ENCODE results near the gene PLA2G6.
"Not testable (repeated sequence)": the region's sequence is repeated elsewhere in the genome, so short reads cannot be mapped to it uniquely, and the experiment has no call there.

Gene PLA2G6

GRCh38 chr22:38138961-38139360 is 42.7 kb downstream of the PLA2G6 start:
- no peak for DNase-seq
- in situ Hi-C loops (cut with MboI; ENCODE audit: low pct_unique_long_range_greater_than_20kb, low sequenced_read_pairs): no loop called here

DNA sequence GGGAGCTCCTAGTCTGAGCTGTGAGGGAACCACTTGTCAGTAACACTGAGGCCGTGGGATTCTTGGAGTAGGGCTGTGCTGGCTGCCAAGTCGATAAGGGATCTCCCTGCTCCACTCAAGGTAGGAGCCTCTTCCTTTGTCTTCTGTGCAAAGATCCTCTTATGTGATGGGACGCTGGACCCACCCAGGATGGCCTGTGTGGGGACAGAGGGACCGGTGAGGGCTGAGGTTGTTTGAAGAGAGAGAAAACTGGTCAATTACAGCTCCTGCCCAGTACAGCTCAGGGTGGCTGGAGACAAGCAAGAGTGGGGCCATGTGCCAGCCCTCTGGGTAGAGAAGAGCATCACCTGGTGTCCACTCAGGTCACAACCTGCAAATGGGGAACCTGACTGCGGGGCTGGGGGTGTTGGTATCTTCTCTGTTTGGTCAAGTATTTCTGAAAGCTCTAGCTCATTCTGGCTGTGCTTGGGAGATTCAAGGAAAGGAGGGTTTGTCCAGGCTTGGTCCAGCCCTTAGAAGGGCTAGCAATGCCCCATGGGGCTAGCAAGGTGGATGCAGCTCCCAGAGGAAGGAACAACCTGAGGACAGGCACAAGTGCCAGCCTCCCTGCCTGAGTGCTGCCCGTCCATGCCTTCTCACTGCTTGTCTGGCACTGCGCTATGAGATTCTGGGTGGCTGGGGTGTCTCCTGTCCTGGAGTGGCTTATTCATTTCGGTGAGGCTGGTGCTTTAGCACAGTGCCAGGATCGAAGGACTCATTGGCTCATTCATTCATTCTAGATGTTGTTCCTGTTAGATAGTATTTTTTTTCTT is 43.5 kb downstream of the PLA2G6 start:
- in situ Hi-C loops (cut with MboI; ENCODE audit: low pct_unique_long_range_greater_than_20kb, low sequenced_read_pairs): no loop called here
- DNase-seq: no peak

- in situ Hi-C loops (cut with MboI; ENCODE audit: low pct_unique_long_range_greater_than_20kb, low sequenced_read_pairs): no loop called here
- no peak for DNase-seq
These were observed 45.0 kb downstream of the PLA2G6 start for GRCh38 chr22:38136607-38137006.

DNA sequence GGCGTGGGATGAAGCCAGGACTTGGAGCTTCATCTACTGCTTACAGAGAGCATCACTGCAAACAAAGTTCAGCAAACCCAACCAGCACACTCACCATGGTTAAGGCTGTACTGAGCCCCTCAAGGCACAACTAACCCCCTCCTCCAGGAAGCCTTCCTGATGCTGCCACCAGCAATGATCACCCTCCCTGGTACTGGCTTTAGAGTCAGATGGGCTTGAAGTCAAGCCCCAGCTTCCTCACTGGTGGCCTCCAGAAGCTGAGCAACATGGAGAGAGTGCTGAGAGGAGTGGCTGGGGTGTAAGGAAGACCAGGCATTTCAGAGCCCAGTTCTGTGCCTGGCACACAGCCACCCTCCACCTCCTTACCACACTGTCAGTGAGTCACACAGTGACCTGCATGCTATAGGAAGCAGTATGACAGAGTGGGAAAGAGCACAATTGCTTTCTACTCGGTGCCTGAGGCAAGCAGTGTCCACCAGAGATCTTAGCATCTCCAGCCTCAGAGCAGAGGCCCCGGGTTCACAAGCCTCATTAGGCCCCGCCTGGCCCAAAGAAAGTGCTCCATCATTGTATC is 46.4 kb downstream of the PLA2G6 start:
- DNase-seq: no peak
- in situ Hi-C loops (cut with MboI; ENCODE audit: low pct_unique_long_range_greater_than_20kb, low sequenced_read_pairs): no loop called here

DNA sequence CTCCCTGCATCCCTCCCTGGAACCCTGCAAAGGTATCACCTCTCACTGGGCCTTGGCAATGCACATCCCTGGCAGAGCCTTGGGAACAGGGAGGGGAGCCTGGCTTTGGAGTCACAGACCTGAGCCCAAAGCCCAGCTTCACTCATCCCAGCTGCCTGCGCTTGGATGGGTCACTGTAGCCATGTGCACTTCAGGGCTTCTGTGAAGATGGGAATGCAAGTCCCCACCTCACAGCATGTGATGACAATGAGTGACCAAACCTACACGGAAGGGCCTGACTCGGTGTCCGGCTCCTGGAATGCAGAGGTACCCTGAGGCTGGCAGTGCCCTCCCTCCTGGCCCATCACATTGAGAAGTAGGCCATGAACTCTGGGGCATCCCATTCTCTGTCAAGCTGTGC is 48.3 kb downstream of the PLA2G6 start:
- in situ Hi-C loops (cut with MboI; ENCODE audit: low pct_unique_long_range_greater_than_20kb, low sequenced_read_pairs): no loop called here
- DNase-seq: no peak

GRCh38 chr22:38132794-38133193 is 48.8 kb downstream of the PLA2G6 start:
- no peak for DNase-seq
- in situ Hi-C loops (cut with MboI; ENCODE audit: low pct_unique_long_range_greater_than_20kb, low sequenced_read_pairs): no loop called here

- in situ Hi-C loops (cut with MboI; ENCODE audit: low pct_unique_long_range_greater_than_20kb, low sequenced_read_pairs): no loop called here
These were observed 49.5 kb downstream of the PLA2G6 start for GRCh38 chr22:38132136-38132535.

GRCh38 chr22:38131399-38131798 is 50.2 kb downstream of the PLA2G6 start:
- in situ Hi-C loops (cut with MboI; ENCODE audit: low pct_unique_long_range_greater_than_20kb, low sequenced_read_pairs): no loop called here
- DNase-seq: no peak

More at GRCh38 chr22:38132136-38132535, 49.5 kb downstream of the PLA2G6 start:
- DNase-seq: no peak

- in situ Hi-C loops (cut with MboI; ENCODE audit: low pct_unique_long_range_greater_than_20kb, low sequenced_read_pairs): no loop called here
- DNase-seq: no peak
These were observed 51.8 kb downstream of the PLA2G6 start for GRCh38 chr22:38129856-38130255.

DNA sequence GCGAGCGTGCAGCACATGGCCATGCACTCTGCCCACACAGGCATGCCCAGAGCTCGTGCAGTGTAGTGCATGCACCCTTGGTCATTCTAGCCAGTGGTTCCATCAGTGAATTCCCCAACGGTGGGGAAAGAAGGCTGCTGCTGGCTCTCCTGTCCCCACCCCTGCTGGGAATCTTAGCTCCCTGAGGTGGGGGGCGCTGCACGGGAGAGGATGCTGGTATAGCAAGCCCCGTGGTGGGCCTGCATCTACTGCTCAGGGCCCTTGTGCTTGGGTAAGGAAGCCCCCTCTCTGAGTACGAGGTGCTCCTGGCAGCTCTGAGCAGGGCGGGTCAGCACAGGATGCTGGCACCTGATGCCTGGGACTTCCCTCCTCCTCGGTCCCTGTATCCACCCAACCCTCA is 52.6 kb downstream of the PLA2G6 start:
- in situ Hi-C loops (cut with MboI; ENCODE audit: low pct_unique_long_range_greater_than_20kb, low sequenced_read_pairs): no loop called here
- no peak for DNase-seq

DNA sequence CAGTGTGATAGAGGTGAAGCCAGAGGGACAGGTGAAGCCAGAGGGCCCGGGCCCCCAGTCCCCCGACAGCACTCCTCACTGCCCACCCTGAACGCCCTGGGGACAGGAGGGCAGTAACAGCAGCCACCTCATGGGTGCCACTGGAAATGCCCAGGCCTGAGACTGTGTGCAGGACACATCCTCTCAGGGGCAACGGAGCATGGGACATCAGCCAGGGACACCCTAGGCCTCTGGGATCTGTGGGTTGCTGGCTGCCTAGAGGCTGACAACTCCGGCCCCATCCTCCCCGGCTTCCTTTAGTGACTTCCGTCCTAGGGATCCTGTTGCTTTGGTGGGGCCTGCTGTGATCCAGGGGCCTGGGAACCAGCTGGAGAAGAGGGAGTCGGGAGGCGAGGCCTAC is 53.8 kb downstream of the PLA2G6 start:
- no peak for DNase-seq
- in situ Hi-C loops (cut with MboI; ENCODE audit: low pct_unique_long_range_greater_than_20kb, low sequenced_read_pairs): no loop called here

DNA sequence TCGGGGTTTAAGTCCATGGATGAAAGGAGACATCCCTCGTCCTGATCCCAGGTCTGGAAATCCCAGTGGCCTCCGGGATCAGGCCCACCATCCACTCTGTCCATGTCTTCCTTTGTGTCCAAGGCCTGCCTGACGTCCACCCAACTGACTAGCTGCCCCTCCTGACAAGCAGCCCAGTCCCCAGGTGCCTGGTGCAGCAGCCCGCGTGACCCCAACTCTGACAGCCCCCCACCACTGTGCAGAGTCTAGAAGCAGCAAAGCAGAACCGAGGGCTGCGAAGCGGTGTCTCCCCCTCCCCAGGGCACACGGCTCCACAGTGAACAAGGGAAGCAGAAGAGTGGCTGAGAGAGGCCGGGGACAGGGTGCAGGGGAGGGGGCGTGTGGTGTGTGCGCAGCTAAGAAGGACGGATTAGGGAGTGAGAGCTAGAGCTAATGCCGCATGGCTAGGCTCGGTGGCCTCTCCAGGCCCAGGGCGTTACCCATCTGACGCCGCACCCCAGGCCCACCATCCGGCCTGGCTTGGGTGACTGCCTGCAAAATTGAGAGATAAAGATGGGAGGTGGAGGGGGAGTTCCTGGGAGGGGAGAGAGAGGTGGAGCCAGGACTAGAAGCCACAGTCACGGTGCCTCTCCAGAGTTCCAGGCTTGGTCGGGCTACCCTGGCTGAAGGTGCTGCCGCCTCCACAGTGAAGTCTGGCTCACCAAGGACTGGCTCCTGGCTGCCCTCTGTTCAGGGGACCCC is 54.5 kb downstream of the PLA2G6 start:
- DNase-seq: no peak
- in situ Hi-C loops (cut with MboI; ENCODE audit: low pct_unique_long_range_greater_than_20kb, low sequenced_read_pairs): no loop called here

DNA sequence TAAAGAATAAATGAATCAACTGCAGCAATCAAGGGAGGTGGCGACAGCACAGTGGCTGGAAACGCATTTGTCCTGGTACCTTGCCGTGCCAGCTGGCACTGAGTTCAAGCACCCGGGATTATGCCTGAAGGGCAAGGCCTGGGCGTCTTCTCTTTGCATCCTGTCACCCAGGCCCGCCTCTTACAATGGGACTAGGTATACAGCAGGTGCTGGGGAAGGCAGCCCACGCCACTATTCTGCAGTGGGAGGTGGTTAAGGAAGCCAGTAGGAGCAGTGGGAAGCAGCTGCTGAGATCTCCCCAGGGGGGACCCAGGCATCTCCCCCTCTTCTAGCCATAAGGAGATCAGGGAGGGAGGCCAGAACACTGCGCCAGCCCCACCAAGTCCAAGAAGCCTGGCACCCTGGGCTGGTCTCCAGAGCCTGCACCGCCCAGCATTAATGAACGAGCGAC is 55.9 kb downstream of the PLA2G6 start:
- no peak for DNase-seq
- in situ Hi-C loops (cut with MboI; ENCODE audit: low pct_unique_long_range_greater_than_20kb, low sequenced_read_pairs): no loop called here

GRCh38 chr22:38125038-38125610 is 56.5 kb downstream of the PLA2G6 start:
- no peak for DNase-seq
- in situ Hi-C loops (cut with MboI; ENCODE audit: low pct_unique_long_range_greater_than_20kb, low sequenced_read_pairs): no loop called here

GRCh38 chr22:38124236-38124974 is 57.2 kb downstream of the PLA2G6 start:
- in situ Hi-C loops (cut with MboI; ENCODE audit: low pct_unique_long_range_greater_than_20kb, low sequenced_read_pairs): no loop called here
- no peak for DNase-seq

DNA sequence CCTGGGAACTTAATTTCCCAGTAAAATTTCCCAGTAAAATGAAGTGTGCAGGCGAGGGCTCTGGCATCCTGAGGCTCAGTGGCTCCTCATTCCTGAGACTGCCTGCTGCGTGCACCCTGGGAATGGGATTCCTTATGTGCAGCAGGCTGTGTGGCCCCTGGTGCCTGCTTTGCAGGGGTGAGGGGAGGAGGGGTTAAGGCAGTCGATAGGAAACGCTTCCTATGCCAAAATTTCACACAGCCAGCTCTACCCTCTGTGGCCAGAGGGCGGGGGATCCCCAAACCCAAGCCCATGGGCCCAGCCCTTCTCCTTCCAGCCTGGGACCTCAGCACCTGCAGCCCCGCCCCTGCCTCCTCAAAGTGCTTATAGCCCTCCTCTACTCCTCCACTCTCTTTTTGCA is 59.0 kb downstream of the PLA2G6 start:
- in situ Hi-C loops (cut with MboI; ENCODE audit: low pct_unique_long_range_greater_than_20kb, low sequenced_read_pairs): no loop called here
- no peak for DNase-seq

- in situ Hi-C loops (cut with MboI; ENCODE audit: low pct_unique_long_range_greater_than_20kb, low sequenced_read_pairs): no loop called here
- no peak for DNase-seq
These were observed 61.1 kb downstream of the PLA2G6 start for GRCh38 chr22:38120359-38121110.

DNA sequence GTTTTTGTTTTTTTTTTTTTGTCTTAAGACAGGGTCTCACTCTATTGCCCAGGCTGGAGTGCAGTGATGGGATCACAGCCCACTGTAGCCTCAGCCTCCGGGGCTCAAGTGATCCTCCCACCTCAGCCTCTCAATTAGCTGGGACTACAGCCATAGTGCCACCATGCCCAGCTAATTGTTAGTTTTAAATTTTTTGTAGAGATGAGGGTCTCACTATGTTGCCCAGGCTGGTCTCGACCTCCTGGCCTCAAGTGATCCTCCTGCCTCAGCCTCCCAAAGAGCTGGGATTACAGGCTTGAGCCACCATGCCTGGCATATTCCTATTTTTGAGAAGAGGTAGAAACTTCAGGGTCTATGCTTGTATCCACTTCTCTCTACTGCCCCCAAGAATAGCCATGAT is 62.9 kb downstream of the PLA2G6 start:
- in situ Hi-C loops (cut with MboI; ENCODE audit: low pct_unique_long_range_greater_than_20kb, low sequenced_read_pairs); DNase-seq: not testable (repeated sequence)

GRCh38 chr22:38118182-38118581 is 63.4 kb downstream of the PLA2G6 start:
- in situ Hi-C loops (cut with MboI; ENCODE audit: low pct_unique_long_range_greater_than_20kb, low sequenced_read_pairs): no loop called here

More at GRCh38 chr22:38118182-38118581, 63.4 kb downstream of the PLA2G6 start:
- DNase-seq: no peak

All from KBM-7 (cell line).